ENCODE data around the gene UBE2J2. TPM values are rescaled to one million over a fixed set of nuclear protein-coding genes. Genes with fewer than 3 reads are reported as not detected.
"Not testable (repeated sequence)": the region's sequence is repeated elsewhere in the genome, so short reads cannot be mapped to it uniquely, and the experiment has no call there.

UBE2J2 gene
- total RNA-seq, 4 donors from 2014 or later = 31.3 to 42.3 (median 38.3) TPM

DNA sequence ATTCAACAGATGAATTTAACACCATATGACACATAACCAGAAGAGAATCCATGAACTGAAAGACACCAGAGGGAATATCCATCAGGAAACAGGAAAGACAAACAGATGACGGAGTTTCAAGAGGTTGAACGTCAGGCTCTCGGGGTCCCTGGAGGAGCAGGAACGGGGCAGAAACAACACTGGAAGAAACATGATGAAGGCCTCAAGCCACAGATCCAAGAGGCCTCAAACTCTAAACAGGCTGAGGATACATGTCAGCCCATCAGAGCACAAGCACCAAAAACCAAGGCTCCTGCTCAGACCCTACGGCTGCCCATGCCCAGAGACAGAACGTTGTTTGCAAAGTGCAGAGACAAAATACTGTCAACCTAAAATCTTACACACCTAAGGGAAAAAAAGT lies 43.8 kb upstream of the UBE2J2 start:
- H3K4me1 ChIP-seq = peaks cover 33 to 42% of the 10 kb centered on the region in 2 donors
- H3K27me3 ChIP-seq = no peaks in the 10 kb centered on the region
- no peak for ATAC-seq
- no peak overlapping the region for H3K4me3 ChIP-seq
- intact Hi-C loops (cut with DNase I; ENCODE audit: low total_unique reads) (loop anchor here (10.0 kb wide), 1 partner anchor 363 kb away; the partner anchor contains the start of gene NOC2L), in situ Hi-C loops (cut with MboI; ENCODE audit: low sequenced_read_pairs in 4 of 4) (no loop called here)
- H3K36me3 ChIP-seq = peaks cover 0 to 50% of the 10 kb centered on the region in 2 donors
- TF ChIP-seq, protein P1, sequence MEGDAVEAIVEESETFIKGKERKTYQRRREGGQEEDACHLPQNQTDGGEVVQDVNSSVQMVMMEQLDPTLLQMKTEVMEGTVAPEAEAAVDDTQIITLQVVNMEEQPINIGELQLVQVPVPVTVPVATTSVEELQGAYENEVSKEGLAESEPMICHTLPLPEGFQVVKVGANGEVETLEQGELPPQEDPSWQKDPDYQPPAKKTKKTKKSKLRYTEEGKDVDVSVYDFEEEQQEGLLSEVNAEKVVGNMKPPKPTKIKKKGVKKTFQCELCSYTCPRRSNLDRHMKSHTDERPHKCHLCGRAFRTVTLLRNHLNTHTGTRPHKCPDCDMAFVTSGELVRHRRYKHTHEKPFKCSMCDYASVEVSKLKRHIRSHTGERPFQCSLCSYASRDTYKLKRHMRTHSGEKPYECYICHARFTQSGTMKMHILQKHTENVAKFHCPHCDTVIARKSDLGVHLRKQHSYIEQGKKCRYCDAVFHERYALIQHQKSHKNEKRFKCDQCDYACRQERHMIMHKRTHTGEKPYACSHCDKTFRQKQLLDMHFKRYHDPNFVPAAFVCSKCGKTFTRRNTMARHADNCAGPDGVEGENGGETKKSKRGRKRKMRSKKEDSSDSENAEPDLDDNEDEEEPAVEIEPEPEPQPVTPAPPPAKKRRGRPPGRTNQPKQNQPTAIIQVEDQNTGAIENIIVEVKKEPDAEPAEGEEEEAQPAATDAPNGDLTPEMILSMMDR (IDR thresholded peaks at IDR 0.05 in 4 of 5, conservative IDR thresholded peaks at IDR 0.05 in 1 of 5) = no peak
- TF ChIP-seq POLR2A (IDR thresholded peaks at IDR 0.05) = no peak
- no peak for DNase-seq
- H3K27ac ChIP-seq = peak overlapping the region; percentile 74 to 91 (median 86)
- H3K9me3 ChIP-seq = no peaks in the 10 kb centered on the region

DNA sequence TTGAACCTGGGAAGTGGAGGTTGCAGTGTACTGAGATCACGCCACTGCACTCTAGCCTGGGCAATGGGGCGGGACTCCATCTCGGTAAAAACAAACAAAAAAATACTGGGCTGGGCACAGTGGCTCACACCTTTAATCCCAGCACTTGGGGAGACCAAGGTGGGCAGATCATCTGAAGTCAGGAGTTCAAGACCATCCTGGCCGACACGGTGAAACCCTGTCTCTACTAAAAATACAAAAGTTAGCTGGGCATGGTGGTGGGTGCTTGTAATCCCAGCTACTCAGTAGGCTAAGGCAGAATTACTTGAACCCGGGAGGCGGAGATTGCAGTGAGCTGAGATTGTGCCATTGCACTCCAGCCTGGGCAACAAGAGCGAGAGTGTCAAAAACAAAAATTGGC lies 42.5 kb upstream of the UBE2J2 start:
- H3K4me3 ChIP-seq; H3K9me3 ChIP-seq; H3K27me3 ChIP-seq; DNase-seq; ATAC-seq; in situ Hi-C loops (cut with MboI; ENCODE audit: low sequenced_read_pairs in 4 of 4): not testable (repeated sequence)
- Histone ChIP-seq H3K27ac (peak overlapping the region in 2 of 4 donors; percentile 74 to 91), H3K36me3 (peaks cover 0 to 59% of the 10 kb centered on the region in 2 donors), H3K4me1 (peaks cover 22 to 30% of the 10 kb centered on the region in 2 donors)
- intact Hi-C loops (cut with DNase I; ENCODE audit: low total_unique reads) = loop anchor here (10.0 kb wide), 1 partner anchor 361 kb away; the partner anchor contains the start of gene NOC2L

DNA sequence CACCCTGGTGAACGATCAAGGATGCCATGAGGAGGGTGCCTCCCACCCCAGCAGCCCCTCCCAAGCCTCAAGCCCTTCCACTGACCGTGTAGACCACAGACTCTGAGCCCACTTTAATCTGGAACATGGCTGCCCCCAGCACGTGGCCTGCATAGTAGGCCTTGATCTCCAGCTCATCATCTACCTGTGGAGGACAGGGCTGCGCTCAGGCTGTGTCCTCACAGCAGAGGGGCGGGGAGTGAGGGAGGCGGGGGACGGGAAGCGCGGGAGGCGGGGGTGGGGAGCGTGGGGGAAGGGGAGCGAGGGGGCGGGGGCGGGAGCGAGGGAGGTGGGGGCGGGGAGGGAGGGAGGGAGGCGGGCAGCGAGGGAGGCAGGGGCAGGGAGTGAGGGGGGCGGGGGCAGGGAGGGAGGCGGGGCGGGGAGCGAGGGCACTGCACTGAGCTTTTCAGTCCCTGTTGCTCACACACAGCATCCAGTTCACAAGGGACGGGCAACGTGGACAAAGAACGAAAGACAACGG lies 41.8 kb upstream of the UBE2J2 start:
- TF ChIP-seq, protein P1 (IDR thresholded peaks at IDR 0.05 in 4 of 5, conservative IDR thresholded peaks at IDR 0.05 in 1 of 5) = no peak
- no peak for TF ChIP-seq POLR2A (IDR thresholded peaks at IDR 0.05)
- ATAC-seq = no peak
- no peak for DNase-seq
- Histone ChIP-seq H3K27ac (no peak overlapping the region), H3K9me3 (no peaks in the 10 kb centered on the region), H3K36me3 (peaks cover 0 to 61% of the 10 kb centered on the region in 2 donors), H3K4me1 (peaks cover 15 to 24% of the 10 kb centered on the region in 2 donors), H3K4me3 (no peak overlapping the region), H3K27me3 (no peaks in the 10 kb centered on the region)
- intact Hi-C loops (cut with DNase I; ENCODE audit: low total_unique reads) = loop anchor here (10.0 kb wide), 1 partner anchor 361 kb away; the partner anchor contains the start of gene NOC2L
- in situ Hi-C loops (cut with MboI; ENCODE audit: low sequenced_read_pairs in 4 of 4) = no loop called here

DNA sequence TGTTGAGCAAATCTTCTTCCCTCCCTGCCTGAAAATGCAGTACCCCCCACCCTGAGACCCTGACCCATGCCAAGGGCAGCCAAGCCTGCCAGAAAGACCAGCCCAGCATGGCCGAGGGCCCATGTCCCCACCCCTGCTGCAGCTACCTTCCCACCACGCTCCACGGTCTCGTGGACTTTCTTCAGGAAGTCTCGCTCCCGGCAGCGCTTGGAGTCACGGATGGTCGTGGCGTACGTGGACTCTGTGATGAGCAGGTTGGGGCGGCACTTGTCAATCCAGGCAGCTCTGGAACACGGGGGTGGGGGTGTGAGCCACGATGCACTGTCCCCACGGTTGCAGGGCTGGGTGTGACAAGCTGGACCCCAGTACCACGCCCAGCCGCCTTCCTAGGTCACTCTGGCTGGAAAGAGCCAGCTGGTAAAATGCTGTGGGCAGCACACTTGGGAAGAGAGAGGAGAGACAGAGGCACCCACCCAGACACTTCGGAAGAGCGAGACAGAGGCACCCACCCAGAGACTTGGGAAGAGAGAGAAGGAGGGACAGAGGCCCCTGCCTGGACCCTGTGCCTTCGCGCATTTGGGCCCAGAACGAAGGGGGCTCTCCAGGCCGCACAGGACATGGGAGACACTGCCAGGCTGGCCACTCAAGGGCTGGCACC lies 41.2 kb upstream of the UBE2J2 start:
- in situ Hi-C loops (cut with MboI; ENCODE audit: low sequenced_read_pairs in 4 of 4) = no loop called here
- intact Hi-C loops (cut with DNase I; ENCODE audit: low total_unique reads) = loop anchor here (10.0 kb wide), 1 partner anchor 360 kb away; the partner anchor contains the start of gene NOC2L
- no peak for ATAC-seq
- H3K4me1 ChIP-seq = peaks cover 15 to 24% of the 10 kb centered on the region in 2 donors
- no peak overlapping the region for H3K27ac ChIP-seq
- no peak overlapping the region for H3K4me3 ChIP-seq
- H3K36me3 ChIP-seq = peaks cover 0 to 54% of the 10 kb centered on the region in 2 donors
- no peaks in the 10 kb centered on the region for H3K9me3 ChIP-seq
- DNase-seq = no peak
- TF ChIP-seq, protein P1 (IDR thresholded peaks at IDR 0.05 in 4 of 5, conservative IDR thresholded peaks at IDR 0.05 in 1 of 5) = no peak
- no peak for TF ChIP-seq POLR2A (IDR thresholded peaks at IDR 0.05)
- H3K27me3 ChIP-seq = no peaks in the 10 kb centered on the region

DNA sequence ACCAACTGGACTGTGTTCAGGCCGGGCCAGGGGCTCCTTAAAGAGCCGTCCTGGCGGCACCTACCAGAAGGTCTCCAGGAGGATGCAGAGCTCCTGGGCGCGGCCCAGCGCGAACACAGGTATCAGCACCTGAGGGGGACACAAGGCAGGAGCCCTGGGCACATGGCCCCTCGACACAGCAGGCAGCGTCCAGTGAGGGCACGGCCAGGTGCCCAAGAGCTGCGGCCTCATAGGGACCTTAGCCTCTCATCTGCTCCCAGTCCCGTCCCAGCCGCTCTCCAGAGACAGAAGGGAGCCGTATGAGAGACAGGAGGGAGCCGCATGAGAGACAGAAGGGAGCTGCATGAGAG lies 40.6 kb upstream of the UBE2J2 start:
- intact Hi-C loops (cut with DNase I; ENCODE audit: low total_unique reads) = loop anchor here (10.0 kb wide), 1 partner anchor 359 kb away; the partner anchor contains the start of gene NOC2L
- Histone ChIP-seq H3K9me3 (no peaks in the 10 kb centered on the region), H3K36me3 (peaks cover 0 to 50% of the 10 kb centered on the region in 2 donors), H3K27ac (no peak overlapping the region), H3K4me1 (peaks cover 20 to 28% of the 10 kb centered on the region in 2 donors), H3K4me3 (no peak overlapping the region), H3K27me3 (no peaks in the 10 kb centered on the region)
- ATAC-seq (no peak), DNase-seq (no peak)
- in situ Hi-C loops (cut with MboI; ENCODE audit: low sequenced_read_pairs in 4 of 4) = no loop called here
- TF ChIP-seq POLR2A (IDR thresholded peaks at IDR 0.05) = no peak
- TF ChIP-seq, protein P1 (IDR thresholded peaks at IDR 0.05 in 4 of 5, conservative IDR thresholded peaks at IDR 0.05 in 1 of 5) = no peak

Data from gastrocnemius medialis (tissue), 4 donors.